SK-N-SH (cell line): ENCODE results near the gene JAML. TPM values are rescaled to one million over a fixed set of nuclear protein-coding genes. Genes with fewer than 3 reads are reported as not detected.

Experiments used
- CTCF ChIA-PET: fragments of 300-600, 350-600 bp; formaldehyde crosslinking; extraction: SDS; loops from one replicate; lab custom pipeline; 2021; lab: Yijun Ruan, JAX
- POLR2A ChIA-PET: fragments of 350-600 bp; sonication (Branson Sonifier 250); formaldehyde crosslinking; extraction: SDS; loops from one replicate; lab custom pipeline; 2020; ENCODE audit warnings: antibody characterized with exemption, inconsistent platforms; lab: Yijun Ruan, JAX
- DNase-seq: peaks from one replicate; pipeline ENCODE4 v3.0.0; 2012
- H2AFZ ChIP-seq: fragments of 200-600 bp; sonication (generic); 2 replicates; pipeline ENCODE4 v1.8.1; 2016; ENCODE audit warnings: antibody characterized with exemption, mild to moderate bottlenecking, low read depth
- H3F3A ChIP-seq: fragments of 200-600 bp; sonication (generic); replicated peaks from 2 replicates; pipeline ENCODE3; 2016; ENCODE audit warnings: antibody characterized with exemption, mild to moderate bottlenecking; ENCODE audit not compliant: insufficient read depth
- H3K27ac ChIP-seq, 2 experiments: fragments of 200-500 bp in 1 of 2; fragments of 200-600 bp in 1 of 2; sonication (Bioruptor generic) in 1 of 2; sonication (generic), shearing (Covaris generic) in 1 of 2; 2 replicates each; pipeline versions ENCODE4 v1.5.1 to v1.6.1; 2014 to 2016; ENCODE audit warnings: low read depth in 2 of 2, inconsistent platforms in 1 of 2, low read length in 1 of 2, mild to moderate bottlenecking in 1 of 2, mixed read lengths in 1 of 2
- H3K27me3 ChIP-seq: fragments of 200-600 bp; sonication (generic), shearing (Covaris generic); 2 replicates; pipeline ENCODE4 v1.6.1; 2016; ENCODE audit warnings: mixed run types; ENCODE audit not compliant: insufficient read depth
- H3K36me3 ChIP-seq, 2 experiments: fragments of 200-500 bp in 1 of 2; fragments of 200-600 bp in 1 of 2; sonication (Bioruptor generic) in 1 of 2; sonication (generic) in 1 of 2; replicated peaks in 1 of 2; 2 replicates each; pipeline versions ENCODE3 to v1.5.1; 2014 to 2016; ENCODE audit warnings: low read length in 1 of 2, mild to moderate bottlenecking in 1 of 2; ENCODE audit not compliant: insufficient read depth in 2 of 2, control insufficient read depth in 1 of 2
- H3K4me1 ChIP-seq, 2 experiments: fragments of 200-500 bp in 1 of 2; fragments of 200-600 bp in 1 of 2; sonication (Bioruptor generic) in 1 of 2; sonication (generic), shearing (Covaris generic) in 1 of 2; 2 replicates each; pipeline versions ENCODE4 v1.5.1 to v1.6.1; 2014 to 2016; ENCODE audit warnings: low read depth in 1 of 2, low read length in 1 of 2, mixed run types in 1 of 2; ENCODE audit not compliant: insufficient read depth in 2 of 2, control insufficient read depth in 1 of 2
- H3K4me2 ChIP-seq: fragments of 200-600 bp; sonication (generic), shearing (Covaris generic); 2 replicates; pipeline ENCODE4 v1.6.1; 2017; ENCODE audit warnings: mixed run types
- H3K4me3 ChIP-seq, 2 experiments: fragments of 200-500 bp in 1 of 2; fragments of 200-600 bp in 1 of 2; sonication (Bioruptor generic) in 1 of 2; sonication (generic), shearing (Covaris generic) in 1 of 2; 2 replicates each; pipeline versions ENCODE4 v1.5.1 to v1.8.1; 2014 to 2016; ENCODE audit warnings: low read depth in 2 of 2, inconsistent platforms in 1 of 2, low read length in 1 of 2, mild to moderate bottlenecking in 1 of 2, mixed read lengths in 1 of 2, moderate library complexity in 1 of 2
- H3K79me2 ChIP-seq: fragments of 200-600 bp; sonication (generic); 2 replicates; pipeline ENCODE4 v1.8.1; 2017; ENCODE audit warnings: mild to moderate bottlenecking; ENCODE audit not compliant: insufficient read depth
- H3K9ac ChIP-seq: fragments of 200-600 bp; sonication (generic); 2 replicates; pipeline ENCODE4 v1.6.1; 2017; ENCODE audit warnings: mixed run types
- H3K9me2 ChIP-seq: fragments of 200-600 bp; sonication (generic); 2 replicates; pipeline ENCODE4 v1.6.1; 2017; ENCODE audit warnings: mixed run types
- H3K9me3 ChIP-seq: fragments of 200-600 bp; sonication (generic); 2 replicates; pipeline ENCODE4 v1.6.1; 2017; ENCODE audit warnings: mixed run types, mild to moderate bottlenecking, moderate library complexity
- H4K20me1 ChIP-seq: fragments of 200-600 bp; sonication (generic); 2 replicates; pipeline ENCODE4 v1.6.1; 2017; ENCODE audit warnings: mild to moderate bottlenecking, mixed run types; ENCODE audit not compliant: insufficient read depth
- CHD2 ChIP-seq: fragments of 150-350 bp; IDR thresholded peaks from 2 replicates; pipeline ENCODE4 v1.6.1; 2018; ENCODE audit warnings: low read length; ENCODE audit not compliant: partially characterized antibody
- EP300 ChIP-seq, 2 experiments: IDR thresholded peaks; 2 replicates each; pipeline versions ENCODE4 v1.4.0 to v1.6.1; 2012; ENCODE audit warnings: borderline replicate concordance in 1 of 2, low read depth in 1 of 2, low read length in 1 of 2
- EZH2phosphoT487 ChIP-seq: fragments of 200-600 bp; sonication (generic); IDR thresholded peaks from 2 replicates; pipeline ENCODE4 v1.6.1; 2017; ENCODE audit warnings: low read depth, mixed run types, mild to moderate bottlenecking, antibody characterized with exemption, moderate library complexity, borderline replicate concordance
- GATA2 ChIP-seq: sonication (generic); formaldehyde crosslinking; IDR thresholded peaks from 2 replicates; pipeline ENCODE4 v1.5.0; 2020; ENCODE audit warnings: mild to moderate bottlenecking, missing genetic modification reagents
- IRF3 ChIP-seq: fragments of 150-350 bp; IDR thresholded peaks from 2 replicates; pipeline ENCODE4 v1.6.1; 2016; ENCODE audit warnings: mild to moderate bottlenecking, low read depth, low read length
- JUND ChIP-seq: IDR thresholded peaks from 2 replicates; pipeline ENCODE4 v1.4.0; 2012
- MEF2A ChIP-seq: IDR thresholded peaks from 2 replicates; pipeline ENCODE4 v1.4.0; 2012; ENCODE audit warnings: low read depth, borderline replicate concordance
- MXI1 ChIP-seq: IDR thresholded peaks from 2 replicates; pipeline ENCODE4 v1.6.1; 2012; ENCODE audit warnings: mild to moderate bottlenecking, low read depth, low read length, improper control_type of control experiment
- NRF1 ChIP-seq: IDR thresholded peaks from 2 replicates; pipeline ENCODE4 v1.6.1; 2012; ENCODE audit warnings: low read depth, mild to moderate bottlenecking, low read length
- POLR2AphosphoS5 ChIP-seq: IDR thresholded peaks from 2 replicates; pipeline ENCODE4 v1.6.1; 2012; ENCODE audit warnings: low read depth, low read length
- RAD21 ChIP-seq: IDR thresholded peaks from 2 replicates; pipeline ENCODE4 v1.6.1; 2012; ENCODE audit warnings: mild to moderate bottlenecking, low read length
- RCOR1 ChIP-seq: fragments of 150-350 bp; IDR thresholded peaks from 2 replicates; pipeline ENCODE4 v1.6.1; 2017; ENCODE audit warnings: antibody characterized with exemption, low read length
- RXRA ChIP-seq: IDR thresholded peaks from 2 replicates; pipeline ENCODE4 v1.4.0; 2012; ENCODE audit warnings: low read depth, mild to moderate bottlenecking, borderline replicate concordance
- TAF1 ChIP-seq: IDR thresholded peaks from 2 replicates; pipeline ENCODE4 v1.6.1; 2012; ENCODE audit warnings: low read depth, mild to moderate bottlenecking, low read length, moderate library complexity, borderline replicate concordance
- TCF12 ChIP-seq: IDR thresholded peaks from 2 replicates; pipeline ENCODE4 v1.4.0; 2012
- TEAD4 ChIP-seq: IDR thresholded peaks from 2 replicates; pipeline ENCODE4 v1.4.0; 2012; ENCODE audit warnings: mild to moderate bottlenecking, borderline replicate concordance; ENCODE audit not compliant: insufficient read depth
- USF1 ChIP-seq: IDR thresholded peaks from 2 replicates; pipeline ENCODE4 v1.4.0; 2012; ENCODE audit warnings: low read depth, borderline replicate concordance
- YY1 ChIP-seq: IDR thresholded peaks from 2 replicates; pipeline ENCODE4 v1.4.0; 2012; ENCODE audit warnings: low read depth, mild to moderate bottlenecking
- WGBS: methylation state at CpG from one replicate; pipeline ENCODE4 v1.1.6; 2017; ENCODE audit warnings: low lambda C conversion rate; 5-methylcytosine and 5-hydroxymethylcytosine counted together
- polyA plus RNA-seq, 3 experiments: library from polyadenylated mRNA; depleted of rRNA; stranded (reverse); fragments of >200 nt; gene quantifications; 2 replicates each; pipeline ENCODE4 v1.2.3, GENCODE V29; 2012

JAML gene
- polyA plus RNA-seq, 1 of the 3 experiments (the other 2 are of a cell fraction) = not detected

GRCh38 chr11:118212781-118213191 lies 12.0 kb downstream of the JAML start:
- no peak for DNase-seq
- Histone ChIP-seq H2AFZ (no peak overlapping the region), H3K4me1 (no peaks in the 10 kb centered on the region), H4K20me1 (no peaks in the 10 kb centered on the region), H3K79me2 (no peaks in the 10 kb centered on the region), H3K9ac (no peak overlapping the region), H3F3A (no peaks in the 10 kb centered on the region), H3K27ac (no peak overlapping the region), H3K27me3 (peaks cover 65% of the 10 kb centered on the region), H3K9me2 (no peaks in the 10 kb centered on the region), H3K9me3 (no peaks in the 10 kb centered on the region), H3K4me3 (no peak overlapping the region), H3K36me3 (no peaks in the 10 kb centered on the region), H3K4me2 (no peak overlapping the region)
- TF ChIP-seq RAD21 (no peak), IRF3 (no peak), RXRA (no peak), YY1 (no peak)
- CTCF ChIA-PET = interaction anchor here (0.6 to 3.6 kb wide), 4 partner anchors 14 to 42 kb away, joined by 3 to 18 read pairs (median 6); partner anchors contain the start of gene SCN2B
- 11% methylated on average over 2 of the region's 2 CpGs for WGBS
- POLR2A ChIA-PET = no interaction called here

- 8% methylated on average over 7 of the region's 7 CpGs for WGBS
- Histone ChIP-seq H3K27ac (no peak overlapping the region), H3K9ac (no peak overlapping the region), H3K9me3 (no peaks in the 10 kb centered on the region), H3K27me3 (peaks cover 59% of the 10 kb centered on the region), H3K36me3 (no peaks in the 10 kb centered on the region), H3K9me2 (no peaks in the 10 kb centered on the region), H3K4me2 (no peak overlapping the region), H4K20me1 (no peaks in the 10 kb centered on the region), H3F3A (no peaks in the 10 kb centered on the region), H2AFZ (no peak overlapping the region), H3K4me1 (no peaks in the 10 kb centered on the region), H3K79me2 (no peaks in the 10 kb centered on the region), H3K4me3 (no peak overlapping the region)
- TF ChIP-seq TCF12 (no peak), POLR2AphosphoS5 (no peak), TAF1 (no peak), MXI1 (no peak), MEF2A (no peak), EZH2phosphoT487 (no peak), GATA2 (no peak), RXRA (no peak), RCOR1 (no peak), RAD21 (no peak), JUND (no peak), CHD2 (no peak), YY1 (no peak), EP300 (IDR thresholded peaks at IDR 0.05; ENCODE audit: borderline replicate concordance in 1 of 2, low read depth in 1 of 2, low read length in 1 of 2) (no peak), USF1 (no peak), TEAD4 (no peak), NRF1 (no peak)
- ChIA-PET POLR2A (no interaction called here), CTCF (interaction anchor here (1.3 to 3.6 kb wide), 2 partner anchors 9 to 14 kb away, joined by 3 to 18 read pairs; no protein-coding TSS in a partner anchor)
- no peak for DNase-seq
These were observed 12.6 kb downstream of the JAML start for GRCh38 chr11:118212131-118212725.
